CD4-positive, alpha-beta T cell treated with Interferon alpha-2 for 1 hour (primary cell): ENCODE data around the gene FANCC.

ENCODE experiments used
- DNase-seq, 2 donors: peaks; one replicate each; pipeline ENCODE4 v3.0.0-alpha.2; 2020 to 2022

FANCC gene

GRCh38 chr9:95112436-95113280, 204.9 kb downstream of the FANCC start:
- no peak for DNase-seq

- DNase-seq, result no peak
Observed at GRCh38 chr9:95111716-95112115, 205.8 kb downstream of the FANCC start.

GRCh38 chr9:95110921-95111525, 206.5 kb downstream of the FANCC start:
- no peak for DNase-seq

- no peak for DNase-seq
Observed at GRCh38 chr9:95109456-95109855, 208.1 kb downstream of the FANCC start.

GRCh38 chr9:95108777-95109176, 208.7 kb downstream of the FANCC start:
- DNase-seq, result no peak

GRCh38 chr9:95107976-95108375, 209.5 kb downstream of the FANCC start:
- no peak for DNase-seq

- no peak for DNase-seq
Observed at GRCh38 chr9:95107001-95107749, 210.3 kb downstream of the FANCC start.

- no peak for DNase-seq
Observed at GRCh38 chr9:95105519-95106287, 211.8 kb downstream of the FANCC start.

- no peak for DNase-seq
Observed at GRCh38 chr9:95104980-95105379, 212.5 kb downstream of the FANCC start.

GRCh38 chr9:95104581-95104960, 212.9 kb downstream of the FANCC start:
- no peak for DNase-seq

- DNase-seq, result no peak
Observed at GRCh38 chr9:95103871-95104580, 213.5 kb downstream of the FANCC start.

GRCh38 chr9:95103281-95103771, 214.2 kb downstream of the FANCC start:
- no peak for DNase-seq

- DNase-seq, result no peak
Observed at GRCh38 chr9:95102572-95102971, 214.9 kb downstream of the FANCC start.

GRCh38 chr9:95102001-95102433, 215.5 kb downstream of the FANCC start:
- DNase-seq, result no peak

GRCh38 chr9:95101326-95101725, 216.2 kb downstream of the FANCC start:
- no peak for DNase-seq

- no peak for DNase-seq
Observed at GRCh38 chr9:95100071-95100627, 217.4 kb downstream of the FANCC start.

GRCh38 chr9:95099321-95100070, 218.0 kb downstream of the FANCC start:
- no peak for DNase-seq

- DNase-seq, result no peak
Observed at GRCh38 chr9:95098391-95098921, 219.1 kb downstream of the FANCC start.

GRCh38 chr9:95097279-95097678, 220.2 kb downstream of the FANCC start:
- no peak for DNase-seq

- no peak for DNase-seq
Observed at GRCh38 chr9:95096807-95097206, 220.7 kb downstream of the FANCC start.

GRCh38 chr9:95096381-95096780, 221.1 kb downstream of the FANCC start:
- no peak for DNase-seq
